Gastrocnemius medialis (tissue), 4 donors: Measurements from ENCODE around the gene MIER2. TPM values are rescaled to one million over a fixed set of nuclear protein-coding genes. Genes with fewer than 3 reads are reported as not detected.
"Not testable (repeated sequence)": the region's sequence is repeated elsewhere in the genome, so short reads cannot be mapped to it uniquely, and the experiment has no call there.

ENCODE experiments used
- ATAC-seq, 2 donors: fragments of 150-250 bp; one replicate each; pipeline ENCODE4 v1.9.1; 2016
- DNase-seq, 2 donors: peaks; one replicate each; pipeline ENCODE4 v3.0.0-alpha.2; 2019
- H3K27ac ChIP-seq, 4 donors: fragments of 200-600 bp; sonication (generic); 1 replicate in 1 of 4; 2 replicates in 3 of 4; pipeline ENCODE4 v1.5.1; 2016 to 2018; ENCODE audit warnings: mild to moderate bottlenecking in 2 of 4, moderate library complexity in 1 of 4
- H3K27me3 ChIP-seq, 3 donors: fragments of 200-600 bp; sonication (generic) in 2 of 3; 1 replicate in 1 of 3; 2 replicates in 2 of 3; pipeline versions ENCODE4 v1.5.1 to v1.6.0; 2016 to 2019; ENCODE audit warnings: mild to moderate bottlenecking in 1 of 3, moderate library complexity in 1 of 3
- H3K36me3 ChIP-seq, 2 donors: fragments of 200-600 bp; sonication (generic) in 1 of 2; one replicate each; pipeline ENCODE4 v1.5.1; 2017 to 2018
- H3K4me1 ChIP-seq, 2 donors: fragments of 200-600 bp; sonication (generic) in 1 of 2; one replicate each; pipeline ENCODE4 v1.5.1; 2016 to 2017; ENCODE audit warnings: mild to moderate bottlenecking in 2 of 2
- H3K4me3 ChIP-seq, 4 donors: fragments of 200-600 bp; sonication (generic) in 3 of 4; 1 replicate in 1 of 4; 2 replicates in 3 of 4; pipeline ENCODE4 v1.5.1; 2016 to 2019; ENCODE audit warnings: mild to moderate bottlenecking in 2 of 4
- H3K9me3 ChIP-seq, 3 donors: fragments of 200-600 bp; sonication (generic) in 2 of 3; 1 replicate in 1 of 3; 2 replicates in 2 of 3; pipeline ENCODE4 v1.5.1; 2016 to 2019
- POLR2A ChIP-seq, 2 donors: fragments of 450-650 bp; IDR thresholded peaks; one replicate each; pipeline ENCODE4 v1.6.1; 2017; ENCODE audit warnings: antibody characterized with exemption in 2 of 2, mild to moderate bottlenecking in 2 of 2, moderate library complexity in 2 of 2
- in situ Hi-C, 4 donors: fragments of 200-750 bp; cut with MboI; loops; one replicate each; pipeline versions ENCODE4 v1.15.0 to v1.8.0; 2017; ENCODE audit warnings: low sequenced_read_pairs in 4 of 4
- intact Hi-C: fragments of 100-400 bp; cut with DNase I; formaldehyde crosslinking; loops from one replicate; pipeline ENCODE4 v1.15.1; 2023; ENCODE audit warnings: low total_unique reads
- total RNA-seq, 4 donors: library from RNA; depleted of rRNA; stranded (reverse); fragments of >200 nt; gene quantifications; one replicate each; pipeline versions ENCODE4 v1.1.0 to v1.2.3, GENCODE V29; 2016
- TF ChIP-seq, protein P1 (sequence below), 5 experiments: fragments of 450-650 bp in 3 of 5; fragments of 200-600 bp in 2 of 5; sonication (generic) in 2 of 5; IDR thresholded peaks in 4 of 5; conservative IDR thresholded peaks in 1 of 5; 1 replicate in 4 of 5; 2 replicates in 1 of 5; pipeline ENCODE4 v1.5.1; 2016 to 2019; ENCODE audit warnings: antibody characterized with exemption in 5 of 5, mild to moderate bottlenecking in 3 of 5, moderate library complexity in 3 of 5

MIER2 gene
- 10 to 100 TPM; 10.6 to 21.0 (median 16.5) TPM for total RNA-seq

DNA sequence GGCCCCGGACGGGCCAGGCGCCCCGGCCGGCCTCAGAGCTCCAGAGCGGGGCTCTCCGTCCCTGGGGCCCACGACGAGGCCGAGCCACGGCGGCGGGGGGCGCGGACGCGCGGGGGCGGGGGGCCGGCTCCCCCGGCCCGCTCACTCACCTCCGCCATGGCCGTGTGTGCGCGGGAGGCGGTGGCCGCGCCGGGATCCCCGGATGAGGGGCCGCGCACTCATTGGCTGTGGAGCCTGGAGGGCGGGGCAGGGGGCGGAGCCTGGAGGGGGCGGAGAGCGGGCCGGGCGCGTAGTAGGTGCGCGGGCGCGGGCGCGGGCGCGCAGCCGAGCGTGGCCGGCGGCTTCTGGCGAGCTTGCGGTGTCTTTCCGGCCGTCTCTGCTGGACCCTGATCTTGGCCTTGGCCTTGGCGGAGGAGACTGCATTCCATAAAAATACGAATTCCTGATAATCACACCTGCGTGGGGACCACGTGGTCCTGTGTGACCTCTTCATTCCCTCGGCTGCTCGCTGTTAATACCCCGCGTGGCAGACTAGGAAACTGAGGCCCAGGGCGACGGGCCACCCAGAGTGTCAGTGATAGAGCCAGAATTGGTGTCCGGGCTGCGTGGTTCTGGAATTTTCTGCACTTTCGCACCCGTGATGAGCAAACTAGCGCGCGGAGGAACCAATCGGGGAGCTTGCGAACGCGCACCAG is at the start of gene MIER2:
MIER2 (minus strand) TSS at position 172 of the 695 bp plus-strand sequence; CDS start at position 158, 14 bp downstream.
- TF ChIP-seq, protein P1, sequence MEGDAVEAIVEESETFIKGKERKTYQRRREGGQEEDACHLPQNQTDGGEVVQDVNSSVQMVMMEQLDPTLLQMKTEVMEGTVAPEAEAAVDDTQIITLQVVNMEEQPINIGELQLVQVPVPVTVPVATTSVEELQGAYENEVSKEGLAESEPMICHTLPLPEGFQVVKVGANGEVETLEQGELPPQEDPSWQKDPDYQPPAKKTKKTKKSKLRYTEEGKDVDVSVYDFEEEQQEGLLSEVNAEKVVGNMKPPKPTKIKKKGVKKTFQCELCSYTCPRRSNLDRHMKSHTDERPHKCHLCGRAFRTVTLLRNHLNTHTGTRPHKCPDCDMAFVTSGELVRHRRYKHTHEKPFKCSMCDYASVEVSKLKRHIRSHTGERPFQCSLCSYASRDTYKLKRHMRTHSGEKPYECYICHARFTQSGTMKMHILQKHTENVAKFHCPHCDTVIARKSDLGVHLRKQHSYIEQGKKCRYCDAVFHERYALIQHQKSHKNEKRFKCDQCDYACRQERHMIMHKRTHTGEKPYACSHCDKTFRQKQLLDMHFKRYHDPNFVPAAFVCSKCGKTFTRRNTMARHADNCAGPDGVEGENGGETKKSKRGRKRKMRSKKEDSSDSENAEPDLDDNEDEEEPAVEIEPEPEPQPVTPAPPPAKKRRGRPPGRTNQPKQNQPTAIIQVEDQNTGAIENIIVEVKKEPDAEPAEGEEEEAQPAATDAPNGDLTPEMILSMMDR (IDR thresholded peaks at IDR 0.05 in 4 of 5, conservative IDR thresholded peaks at IDR 0.05 in 1 of 5) = no peak
- no peak for TF ChIP-seq POLR2A (IDR thresholded peaks at IDR 0.05)
- peak within 1 kb of the TSS; percentile 60 to 80 (median 74) for H3K27ac ChIP-seq
- H3K9me3 ChIP-seq = no peaks in the 10 kb centered on the region
- no peaks in the 10 kb centered on the region for H3K27me3 ChIP-seq
- in situ Hi-C loops (no loop called here), intact Hi-C loops (loop anchor here (1.0 kb wide), 1 partner anchor 163 kb away; the partner anchor contains the start of gene TPGS1)
- DNase-seq = peak; percentile 64 to 74
- no peaks in the 10 kb centered on the region for H3K36me3 ChIP-seq
- H3K4me1 ChIP-seq = peaks cover 29 to 33% of the 10 kb centered on the region in 2 donors
- peak within 1 kb of the TSS; percentile 68 to 76 (median 71) for H3K4me3 ChIP-seq
- peak; percentile 92 to 96 for ATAC-seq

DNA sequence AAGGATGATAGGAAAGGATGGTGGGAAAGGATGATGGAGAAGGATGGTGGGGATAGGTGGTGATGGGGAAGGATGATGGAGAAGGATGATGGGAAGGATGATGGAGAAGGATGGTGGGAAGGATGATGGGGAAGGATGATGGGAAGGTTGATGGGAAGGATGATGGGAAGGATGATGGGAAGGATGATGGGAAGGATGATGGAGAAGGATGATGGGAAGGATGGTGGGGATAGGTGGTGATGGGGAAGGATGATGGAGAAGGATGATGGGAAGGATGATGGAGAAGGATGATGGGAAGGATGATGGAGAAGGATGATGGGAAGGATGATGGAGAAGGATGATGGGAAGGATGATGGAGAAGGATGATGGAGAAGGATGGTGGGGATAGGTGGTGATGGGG is 49.0 kb upstream of the MIER2 start:
- H3K27ac ChIP-seq, DNase-seq, H3K27me3 ChIP-seq, H3K4me3 ChIP-seq, intact Hi-C loops, H3K4me1 ChIP-seq, H3K9me3 ChIP-seq, ATAC-seq, H3K36me3 ChIP-seq, in situ Hi-C loops: not testable (repeated sequence)

DNA sequence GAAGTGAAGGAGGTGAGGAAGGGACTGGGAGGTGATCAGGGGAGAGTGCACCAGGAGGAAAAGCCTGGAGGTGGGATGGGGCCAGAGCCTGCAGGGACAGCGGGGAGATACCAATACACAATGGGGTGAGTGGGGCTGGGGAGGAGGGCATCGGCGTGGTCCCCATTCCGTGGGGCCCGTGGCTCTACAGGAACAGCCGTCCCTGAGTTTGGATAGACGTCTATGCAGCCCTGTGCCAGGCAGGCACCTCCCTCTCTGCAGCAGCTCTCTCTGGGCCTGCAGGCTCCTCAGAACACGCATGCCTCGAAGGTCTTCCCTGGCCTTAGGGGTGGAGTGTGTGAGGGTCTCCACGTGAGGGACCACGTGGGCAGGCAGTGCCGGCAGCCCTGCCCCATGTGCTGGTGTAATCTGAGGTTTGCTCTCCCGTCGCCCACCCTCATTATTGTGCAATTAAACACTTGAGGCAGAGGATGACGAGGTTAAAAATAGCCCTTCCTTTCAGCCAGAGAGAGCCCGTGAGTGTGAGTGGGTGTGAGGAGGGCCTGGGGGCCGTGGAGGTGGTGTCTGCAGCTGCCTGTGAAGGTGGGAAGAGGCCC is 47.9 kb upstream of the MIER2 start:
- DNase-seq (no peak), ATAC-seq (no peak)
- Histone ChIP-seq H3K27ac (no peak overlapping the region), H3K9me3 (no peaks in the 10 kb centered on the region), H3K4me3 (no peak overlapping the region), H3K4me1 (no peaks in the 10 kb centered on the region), H3K27me3 (peaks cover 0 to 10% (median 6%) of the 10 kb centered on the region in 3 donors), H3K36me3 (no peaks in the 10 kb centered on the region)
- no peak for TF ChIP-seq POLR2A (IDR thresholded peaks at IDR 0.05)
- TF ChIP-seq, protein P1 (IDR thresholded peaks at IDR 0.05 in 4 of 5, conservative IDR thresholded peaks at IDR 0.05 in 1 of 5) = no peak
- intact Hi-C loops (no loop called here), in situ Hi-C loops (no loop called here)

DNA sequence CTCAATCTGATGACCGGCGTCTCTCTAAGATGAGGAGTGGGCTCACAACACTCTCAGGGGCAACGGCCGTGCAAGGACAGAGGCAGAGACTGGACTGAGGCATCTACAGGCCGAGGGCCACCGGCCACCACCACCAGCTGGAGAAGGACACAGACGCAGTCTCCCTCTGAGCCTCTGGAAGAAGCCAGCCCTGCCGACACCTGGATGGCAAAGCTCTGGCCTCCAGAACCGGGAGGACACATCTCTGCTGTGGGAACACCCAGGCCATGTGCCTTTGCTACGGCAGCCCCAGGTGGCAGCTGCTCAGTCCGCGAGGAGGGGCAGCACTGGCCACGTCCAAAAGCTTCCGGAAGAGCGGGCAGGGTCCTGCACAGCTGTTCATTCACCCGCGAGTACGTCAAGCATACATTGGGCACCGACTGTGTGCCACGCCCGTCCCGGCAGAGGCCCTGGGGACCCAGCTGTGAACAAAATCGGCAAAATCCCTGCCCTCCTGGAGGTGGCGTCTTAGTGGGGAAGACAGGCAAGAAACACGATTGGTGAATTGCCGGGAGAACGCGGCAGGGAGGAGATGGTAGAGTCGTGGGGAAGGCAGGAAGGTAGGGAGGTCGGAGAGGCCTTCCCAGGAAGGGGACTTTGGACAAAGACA is 47.3 kb upstream of the MIER2 start:
- Histone ChIP-seq H3K4me3 (no peak overlapping the region), H3K9me3 (no peaks in the 10 kb centered on the region), H3K27ac (no peak overlapping the region), H3K4me1 (no peaks in the 10 kb centered on the region), H3K27me3 (peaks cover 0 to 10% (median 6%) of the 10 kb centered on the region in 3 donors), H3K36me3 (no peaks in the 10 kb centered on the region)
- in situ Hi-C loops = no loop called here
- TF ChIP-seq, protein P1 (IDR thresholded peaks at IDR 0.05 in 4 of 5, conservative IDR thresholded peaks at IDR 0.05 in 1 of 5) = no peak
- no peak for TF ChIP-seq POLR2A (IDR thresholded peaks at IDR 0.05)
- ATAC-seq (no peak), DNase-seq (no peak)
- intact Hi-C loops = no loop called here

GRCh38 chr19:391207-391557 is 46.6 kb upstream of the MIER2 start:
- TF ChIP-seq, protein P1 (IDR thresholded peaks at IDR 0.05 in 4 of 5, conservative IDR thresholded peaks at IDR 0.05 in 1 of 5) = no peak
- no peak for TF ChIP-seq POLR2A (IDR thresholded peaks at IDR 0.05)
- no peaks in the 10 kb centered on the region for H3K36me3 ChIP-seq
- no peak overlapping the region for H3K4me3 ChIP-seq
- no peak overlapping the region for H3K27ac ChIP-seq
- H3K9me3 ChIP-seq = no peaks in the 10 kb centered on the region
- in situ Hi-C loops = no loop called here
- no peaks in the 10 kb centered on the region for H3K4me1 ChIP-seq
- intact Hi-C loops = no loop called here
- ATAC-seq (no peak), DNase-seq (no peak)
- H3K27me3 ChIP-seq = peaks cover 0 to 11% (median 6%) of the 10 kb centered on the region in 3 donors
